Osteoblast (primary cell): ENCODE measurements around the gene TAAR8. TPM values are rescaled to one million over a fixed set of nuclear protein-coding genes. Genes with fewer than 3 reads are reported as not detected.

Experiments
- DNase-seq: peaks from one replicate; pipeline ENCODE4 v3.0.0; 2011; ENCODE audit warnings: low spot score, mixed read lengths; ENCODE audit not compliant: insufficient read length; ENCODE audit errors: missing footprints
- H2AFZ ChIP-seq: 2 replicates; pipeline ENCODE4 v1.6.0; 2011; ENCODE audit warnings: mild to moderate bottlenecking, low read length
- H3K27ac ChIP-seq: 2 replicates; pipeline ENCODE4 v1.5.1; 2011; ENCODE audit warnings: mild to moderate bottlenecking, low read depth, low read length, moderate library complexity
- H3K27me3 ChIP-seq: 2 replicates; pipeline ENCODE4 v1.6.0; 2012; ENCODE audit warnings: mild to moderate bottlenecking, control low read depth, inconsistent platforms, low read length, moderate library complexity; ENCODE audit not compliant: insufficient read depth
- H3K36me3 ChIP-seq: 2 replicates; pipeline ENCODE4 v1.5.1; 2011; ENCODE audit warnings: mild to moderate bottlenecking, low read length, control low read depth, moderate library complexity; ENCODE audit not compliant: insufficient read depth
- H3K4me1 ChIP-seq: 2 replicates; pipeline ENCODE4 v1.5.1; 2011; ENCODE audit warnings: mild to moderate bottlenecking, low read length, control low read depth, moderate library complexity; ENCODE audit not compliant: insufficient read depth
- H3K4me2 ChIP-seq: 2 replicates; pipeline ENCODE4 v1.6.0; 2011; ENCODE audit warnings: mild to moderate bottlenecking, low read length; ENCODE audit not compliant: insufficient read depth
- H3K4me3 ChIP-seq: fragments of 200-600 bp; sonication (generic); 3 replicates; pipeline ENCODE4 v1.5.1; 2012; ENCODE audit warnings: mild to moderate bottlenecking, low read length, inconsistent platforms; ENCODE audit not compliant: insufficient read depth
- H3K79me2 ChIP-seq: 2 replicates; pipeline ENCODE4 v1.6.0; 2012; ENCODE audit warnings: mild to moderate bottlenecking, low read length, control low read depth, inconsistent platforms; ENCODE audit not compliant: insufficient read depth
- H3K9me3 ChIP-seq: 2 replicates; pipeline ENCODE4 v1.5.1; 2011; ENCODE audit warnings: low read depth, low read length, control low read depth
- H4K20me1 ChIP-seq: 2 replicates; pipeline ENCODE4 v1.6.0; 2012; ENCODE audit warnings: mild to moderate bottlenecking, low read length, control low read depth; ENCODE audit not compliant: insufficient read depth
- CTCF ChIP-seq: IDR thresholded peaks from 2 replicates; pipeline ENCODE4 v1.5.1; 2011; ENCODE audit warnings: mild to moderate bottlenecking, low read depth, low read length, moderate library complexity; ENCODE audit errors: extremely low read depth
- total RNA-seq: library from RNA; depleted of rRNA; stranded (reverse); fragments of >200 nt; gene quantifications from 2 replicates; pipeline ENCODE4 v1.2.3, GENCODE V29; 2012

TAAR8 gene
- total RNA-seq, 1 donor = not detected

GRCh38 chr6:132589454-132589853 lies 37.0 kb downstream of the TAAR8 start, which contains the start of gene TAAR5:
TSS of gene TAAR5 (minus strand) at chr6:132589741. CDS start at chr6:132589686, 55 bp downstream.
- H3K9me3 ChIP-seq = no peaks in the 10 kb centered on the region
- H3K79me2 ChIP-seq = no peaks in the 10 kb centered on the region
- no peaks in the 10 kb centered on the region for H3K36me3 ChIP-seq
- TF ChIP-seq CTCF = no peak
- peaks cover 3% of the 10 kb centered on the region for H3K27me3 ChIP-seq
- H3K4me1 ChIP-seq = no peaks in the 10 kb centered on the region
- no peak within 1 kb of the TSS for H3K4me2 ChIP-seq
- DNase-seq = no peak
- no peak within 1 kb of the TSS for H2AFZ ChIP-seq
- no peak within 1 kb of the TSS for H3K27ac ChIP-seq
- no peaks in the 10 kb centered on the region for H4K20me1 ChIP-seq
- H3K4me3 ChIP-seq = no peak within 1 kb of the TSS

GRCh38 chr6:132590362-132590761 lies 37.9 kb downstream of the TAAR8 start:
- Histone ChIP-seq H3K9me3 (no peaks in the 10 kb centered on the region), H3K27ac (no peak overlapping the region), H3K36me3 (no peaks in the 10 kb centered on the region), H2AFZ (no peak overlapping the region), H4K20me1 (no peaks in the 10 kb centered on the region), H3K79me2 (no peaks in the 10 kb centered on the region), H3K4me2 (no peak overlapping the region), H3K4me3 (no peak overlapping the region), H3K4me1 (no peaks in the 10 kb centered on the region), H3K27me3 (peaks cover 5% of the 10 kb centered on the region)
- DNase-seq = no peak
- no peak for TF ChIP-seq CTCF

- Histone ChIP-seq H3K9me3 (no peaks in the 10 kb centered on the region), H4K20me1 (no peaks in the 10 kb centered on the region), H3K36me3 (no peaks in the 10 kb centered on the region), H3K79me2 (no peaks in the 10 kb centered on the region), H3K4me1 (no peaks in the 10 kb centered on the region), H3K27me3 (peaks cover 9% of the 10 kb centered on the region), H3K4me3 (no peak overlapping the region), H3K4me2 (no peak overlapping the region), H3K27ac (no peak overlapping the region), H2AFZ (no peak overlapping the region)
- no peak for DNase-seq
- no peak for TF ChIP-seq CTCF
These were observed 40.4 kb downstream of the TAAR8 start for GRCh38 chr6:132592855-132593254.

GRCh38 chr6:132596201-132596600 lies 43.7 kb downstream of the TAAR8 start:
- Histone ChIP-seq H3K4me2 (no peak overlapping the region), H4K20me1 (no peaks in the 10 kb centered on the region), H3K4me1 (no peaks in the 10 kb centered on the region), H3K27ac (no peak overlapping the region), H3K4me3 (no peak overlapping the region), H3K79me2 (no peaks in the 10 kb centered on the region), H3K36me3 (no peaks in the 10 kb centered on the region), H2AFZ (no peak overlapping the region), H3K27me3 (peaks cover 9% of the 10 kb centered on the region), H3K9me3 (no peaks in the 10 kb centered on the region)
- no peak for TF ChIP-seq CTCF
- DNase-seq = no peak
